ENCODE data around the gene LONRF2.

LONRF2 gene

DNA sequence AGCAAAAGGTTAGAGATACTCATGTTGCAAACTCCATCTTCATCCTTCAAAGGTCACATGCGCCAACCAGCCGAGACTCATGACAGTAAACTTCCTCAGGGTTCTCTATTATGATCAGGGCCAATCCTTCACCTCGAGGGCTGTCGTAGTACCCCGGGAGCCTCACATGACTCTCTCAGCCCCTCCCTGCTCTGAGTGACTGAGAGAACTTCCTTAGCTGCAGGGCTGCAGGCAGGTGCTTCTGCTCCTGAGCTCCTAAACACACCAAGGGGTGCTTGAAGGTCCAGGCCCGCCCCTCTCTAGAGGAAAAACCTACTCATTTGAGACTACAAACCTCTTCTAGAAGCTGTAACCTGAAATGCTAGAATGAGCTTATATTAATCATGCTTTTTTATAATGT lies 48.2 kb downstream of the LONRF2 start:
- no peak for DNase-seq

DNA sequence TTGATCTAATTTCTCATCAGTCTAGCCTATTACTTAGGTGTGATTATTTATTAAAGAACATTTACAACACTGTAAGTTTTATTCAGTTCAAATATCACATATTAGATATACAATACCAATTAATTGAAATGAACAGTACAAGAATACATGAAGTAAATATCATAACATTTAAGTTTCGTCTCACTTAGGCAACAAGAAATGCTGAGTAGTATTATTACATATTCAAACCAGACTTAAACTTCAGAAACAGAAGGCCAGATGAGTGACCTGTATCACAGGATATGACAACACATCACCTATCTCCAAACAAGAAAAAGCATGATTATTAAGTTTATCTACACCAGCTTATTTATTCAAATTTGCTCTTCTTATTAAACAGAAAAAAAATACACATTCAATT lies 48.9 kb downstream of the LONRF2 start:
- no peak for DNase-seq

DNA sequence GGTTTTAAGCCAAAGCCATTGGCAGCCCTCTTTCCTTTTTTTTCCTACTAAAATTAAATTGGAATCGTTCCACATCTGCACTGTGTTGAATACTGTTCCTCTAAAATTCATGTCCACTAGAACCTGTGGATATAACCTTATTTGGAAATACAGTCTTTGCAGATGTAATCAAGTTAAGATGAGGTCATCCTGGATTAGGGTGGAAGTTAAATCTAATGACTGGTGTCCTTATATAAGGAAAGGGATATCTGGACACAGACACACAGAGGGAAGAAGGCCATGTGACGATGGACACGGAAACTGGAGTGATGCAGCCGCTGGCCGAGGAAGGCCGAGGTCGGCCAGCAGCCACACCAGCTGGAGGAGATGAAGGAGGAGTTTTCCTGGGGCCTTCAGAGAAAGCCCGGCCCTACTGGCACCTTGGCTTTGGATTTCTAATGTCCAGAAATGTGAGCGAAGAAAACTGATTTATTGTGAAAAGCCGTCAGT lies 49.4 kb downstream of the LONRF2 start:
- DNase-seq = no peak

DNA sequence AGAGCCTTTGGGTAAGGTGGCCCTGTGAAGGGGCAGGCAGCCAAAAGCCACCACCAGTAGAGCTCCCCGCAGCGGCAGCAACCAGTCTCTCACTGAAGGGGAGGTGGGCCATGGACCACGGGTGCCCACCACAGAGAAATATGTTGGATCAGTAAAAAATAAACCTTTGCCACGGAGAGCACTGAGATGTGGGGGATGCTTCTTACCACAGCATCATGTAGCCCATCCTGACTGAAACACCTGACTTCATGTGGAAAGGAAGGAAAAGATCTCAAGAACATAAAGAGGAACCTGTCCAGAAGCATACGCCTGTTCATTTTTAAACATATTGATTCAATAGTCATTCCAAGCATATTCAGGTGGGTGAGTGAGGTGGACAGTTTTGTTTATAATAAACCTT lies 51.1 kb downstream of the LONRF2 start:
- no peak for DNase-seq

DNA sequence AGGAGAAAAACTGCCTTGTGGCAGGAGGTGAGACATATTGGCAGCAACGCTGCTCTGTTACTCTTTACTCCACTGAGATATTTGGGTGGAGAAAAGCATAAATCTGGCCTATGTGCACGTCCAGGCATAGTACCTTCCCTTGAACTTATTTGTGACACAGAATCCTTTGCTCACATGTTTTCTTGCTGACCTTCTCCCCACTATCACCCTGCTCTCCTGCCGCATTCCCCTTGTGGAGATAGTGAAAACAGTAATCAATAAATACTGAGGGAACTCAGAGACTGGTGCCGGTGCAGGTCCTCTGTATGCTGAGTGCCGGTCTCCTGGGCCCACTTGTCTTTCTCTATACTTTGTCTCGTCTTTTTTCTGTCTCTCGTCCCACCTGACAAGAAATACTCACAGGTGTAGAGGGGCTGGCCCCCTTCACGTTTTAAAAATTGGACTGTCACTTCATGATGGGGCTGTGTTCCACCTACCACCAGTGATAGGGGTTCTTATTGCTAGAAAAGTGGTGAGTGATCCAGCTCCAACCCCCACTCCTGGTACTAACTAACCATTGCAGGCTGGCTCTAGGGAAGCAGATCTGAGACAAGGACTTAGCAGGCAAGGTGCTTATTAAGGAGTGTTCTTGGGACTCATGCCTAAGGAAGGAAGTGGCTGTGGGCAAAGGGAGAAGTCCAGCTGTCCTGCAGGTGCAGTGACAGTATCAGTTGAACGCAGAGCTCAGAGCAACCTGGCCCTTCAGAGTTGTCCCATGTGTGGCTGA lies 51.7 kb downstream of the LONRF2 start:
- no peak for DNase-seq

DNA sequence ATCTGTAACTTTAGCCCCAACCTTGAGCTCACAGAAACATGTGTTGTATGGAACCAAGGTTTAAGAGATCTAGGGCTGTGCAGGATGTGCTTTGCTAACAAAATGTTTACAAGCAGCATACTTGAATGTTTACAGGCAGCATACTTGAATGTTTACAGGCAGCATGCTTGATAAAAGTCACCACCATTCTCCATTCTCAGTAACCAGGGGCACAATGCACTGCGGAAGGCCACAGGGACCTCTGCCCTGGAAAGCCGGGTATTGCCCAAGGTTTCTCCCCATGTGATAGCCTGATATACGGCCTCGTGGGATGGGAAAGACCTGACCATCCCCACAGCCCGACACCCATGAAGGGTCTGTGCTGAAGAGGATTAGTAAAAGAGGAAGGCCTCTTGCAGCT lies 52.4 kb downstream of the LONRF2 start:
- no peak for DNase-seq

DNA sequence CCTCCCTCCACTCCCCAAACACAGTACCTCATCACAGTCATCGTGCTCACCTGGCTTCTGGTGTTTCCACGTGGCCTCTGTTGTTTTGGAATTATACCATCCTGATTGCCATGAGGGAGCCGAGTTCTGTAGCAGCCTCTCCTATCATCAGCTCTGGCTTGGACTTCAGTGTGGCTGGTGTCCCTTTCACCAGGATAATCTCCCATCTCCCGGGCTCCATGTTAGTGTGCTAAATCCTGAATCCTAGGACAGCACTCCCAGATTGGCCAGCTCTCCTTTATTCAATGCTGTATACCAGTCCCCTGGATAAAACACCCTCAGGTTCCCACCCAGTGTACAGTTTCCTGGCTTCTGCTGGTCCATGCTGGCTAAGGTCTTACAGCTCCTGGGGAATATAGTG lies 53.3 kb downstream of the LONRF2 start:
- DNase-seq = no peak

DNA sequence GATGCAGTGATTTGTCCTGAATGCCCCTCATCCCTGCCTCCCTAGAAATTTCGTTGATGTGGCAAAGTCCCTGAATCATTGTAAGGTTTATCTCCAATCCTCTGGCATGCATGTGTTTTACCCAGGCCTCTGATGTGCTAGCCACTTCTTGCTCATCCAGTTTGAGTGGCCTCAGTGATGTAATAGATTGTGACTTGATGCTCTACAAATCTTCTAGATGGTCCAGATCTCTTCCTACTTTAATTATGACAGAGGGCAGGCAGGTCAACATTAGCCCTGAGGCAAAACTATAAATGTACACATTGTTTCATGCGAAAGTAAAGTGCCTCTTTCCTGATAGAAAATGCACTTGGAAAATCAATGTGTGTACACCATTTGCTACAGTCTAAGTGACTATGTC lies 54.5 kb downstream of the LONRF2 start:
- DNase-seq = no peak

DNA sequence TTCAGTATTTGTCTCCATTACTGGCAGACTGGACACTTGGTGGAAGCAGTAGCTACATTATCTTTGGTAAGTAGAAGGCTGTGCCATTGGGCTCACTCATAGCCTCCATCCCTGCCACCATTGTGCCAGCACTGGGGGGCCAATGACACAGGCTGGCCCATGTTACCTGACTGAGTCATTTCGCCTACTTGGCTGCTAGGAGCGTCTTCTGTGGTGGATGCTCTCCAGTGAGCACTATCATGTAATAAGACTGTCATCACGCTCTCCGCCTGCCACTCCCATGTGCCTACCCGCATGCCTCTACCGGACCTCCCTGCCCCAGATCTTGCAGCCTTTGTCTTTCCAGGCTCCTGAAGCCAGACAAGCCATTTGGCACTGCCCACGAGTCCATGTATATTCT lies 56.2 kb downstream of the LONRF2 start:
- no peak for DNase-seq

DNA sequence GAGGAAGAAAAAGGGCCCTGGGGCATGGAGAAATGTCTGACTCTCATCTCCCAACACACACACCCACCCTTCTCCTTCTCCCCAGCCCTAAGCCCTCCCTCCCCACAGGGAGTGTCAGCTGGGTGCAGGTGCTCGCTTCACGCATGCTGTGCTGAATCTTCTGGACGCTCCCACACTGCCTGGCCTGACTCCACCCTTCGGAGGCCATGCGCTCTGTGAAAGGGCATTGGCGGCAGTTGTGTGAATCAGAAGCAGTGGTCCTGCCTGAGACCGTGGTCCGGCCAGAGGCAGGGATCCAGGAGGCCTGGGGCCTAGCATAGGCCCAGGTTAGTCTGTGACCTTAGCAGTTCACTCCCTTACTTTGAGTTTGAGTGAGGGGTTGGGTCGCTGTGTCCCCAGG lies 57.1 kb downstream of the LONRF2 start:
- no peak for DNase-seq

DNA sequence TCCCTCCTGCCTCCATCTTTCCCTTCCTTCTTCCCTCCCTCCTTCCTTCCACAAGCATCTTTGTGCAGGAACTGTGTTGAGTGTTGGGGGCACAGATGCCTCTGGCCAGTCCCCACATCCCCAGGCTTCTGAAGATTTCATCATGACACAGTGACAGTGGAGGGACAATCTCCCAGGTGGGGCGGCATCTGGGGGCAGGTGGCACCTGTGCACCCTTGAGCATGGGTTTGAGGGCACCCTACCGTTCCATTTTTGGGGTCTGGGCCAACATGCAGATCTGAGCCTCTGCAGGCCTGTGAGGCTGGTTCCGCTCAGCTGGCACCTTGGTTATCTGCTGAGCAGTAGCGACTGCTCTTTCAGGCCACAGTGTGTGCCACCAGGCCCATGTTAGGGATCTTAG lies 57.6 kb downstream of the LONRF2 start:
- no peak for DNase-seq

DNA sequence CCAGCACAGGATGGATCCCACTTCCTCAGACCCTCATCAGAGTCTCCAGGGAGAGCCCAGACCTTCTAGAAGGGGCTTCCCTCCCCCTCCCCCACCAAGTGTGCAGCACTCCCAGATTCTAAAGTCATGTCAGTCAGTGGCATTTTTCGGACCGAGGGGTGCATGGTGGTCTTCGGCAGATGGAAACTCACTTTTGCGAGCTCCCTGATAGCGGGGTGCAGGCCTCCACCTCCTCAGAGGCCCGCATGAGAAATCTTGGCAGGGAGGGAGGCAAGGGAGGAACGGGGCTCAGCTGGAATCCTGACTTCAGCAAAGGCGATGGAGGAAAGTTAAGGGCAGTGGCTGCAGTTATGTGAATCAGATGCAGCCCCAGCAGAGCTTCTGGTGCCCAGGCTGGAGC lies 58.2 kb downstream of the LONRF2 start:
- no peak for DNase-seq

DNA sequence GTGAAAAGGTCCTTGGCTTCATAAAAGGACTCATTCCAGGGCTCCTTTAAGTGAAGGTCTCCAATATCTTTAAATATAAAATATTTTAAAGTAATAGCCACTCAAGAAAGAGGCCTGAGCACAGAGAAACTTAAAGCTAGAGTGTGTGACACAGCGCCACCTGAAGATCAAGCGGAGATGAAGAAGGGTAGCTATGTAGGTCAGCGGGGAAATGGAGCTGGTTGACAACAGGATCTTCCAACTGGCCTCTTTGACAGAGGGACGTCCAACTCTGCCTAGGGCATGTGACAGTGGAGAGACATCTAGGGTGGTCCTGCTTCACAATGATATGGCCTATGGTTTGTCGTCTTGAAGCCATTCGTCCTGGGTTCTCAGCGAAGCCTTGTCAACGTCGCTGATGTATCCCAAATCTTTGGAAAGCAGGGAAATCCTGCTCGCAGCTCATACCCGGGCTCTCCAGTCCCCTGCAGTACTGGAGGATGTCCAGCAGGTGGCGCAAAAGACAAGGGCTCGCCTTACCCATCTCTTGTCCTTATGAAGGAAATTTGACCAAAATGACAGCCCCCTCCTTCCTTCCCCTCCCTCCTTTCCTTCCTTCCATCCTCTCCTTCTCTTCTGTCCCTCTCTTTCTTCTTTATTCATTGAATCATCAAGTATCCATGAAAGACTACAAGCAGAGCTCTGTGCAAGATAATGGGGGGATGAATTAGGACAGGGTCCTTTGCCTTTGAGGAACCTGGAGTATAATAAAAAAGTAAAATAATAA lies 59.6 kb downstream of the LONRF2 start:
- peak; percentile 61 for DNase-seq

DNA sequence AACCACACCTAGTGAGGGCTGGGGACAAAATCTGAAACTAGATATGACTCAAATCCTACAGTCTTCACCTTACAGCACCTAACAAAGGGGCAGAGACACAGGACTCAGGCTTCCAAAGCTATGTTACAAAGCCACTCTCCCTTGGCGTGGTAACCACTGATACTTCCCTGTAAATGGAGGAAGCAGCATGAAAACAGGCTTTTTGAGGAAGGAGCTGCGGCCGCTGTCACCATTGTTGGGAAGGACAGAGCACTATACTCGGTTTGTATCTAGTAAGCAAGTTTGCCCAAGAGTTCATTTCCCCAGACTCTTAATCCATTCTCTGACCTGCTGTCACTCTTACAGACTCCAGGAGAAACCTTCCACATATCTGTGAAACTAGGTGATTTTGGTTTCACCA lies 60.3 kb downstream of the LONRF2 start:
- no peak for DNase-seq

DNA sequence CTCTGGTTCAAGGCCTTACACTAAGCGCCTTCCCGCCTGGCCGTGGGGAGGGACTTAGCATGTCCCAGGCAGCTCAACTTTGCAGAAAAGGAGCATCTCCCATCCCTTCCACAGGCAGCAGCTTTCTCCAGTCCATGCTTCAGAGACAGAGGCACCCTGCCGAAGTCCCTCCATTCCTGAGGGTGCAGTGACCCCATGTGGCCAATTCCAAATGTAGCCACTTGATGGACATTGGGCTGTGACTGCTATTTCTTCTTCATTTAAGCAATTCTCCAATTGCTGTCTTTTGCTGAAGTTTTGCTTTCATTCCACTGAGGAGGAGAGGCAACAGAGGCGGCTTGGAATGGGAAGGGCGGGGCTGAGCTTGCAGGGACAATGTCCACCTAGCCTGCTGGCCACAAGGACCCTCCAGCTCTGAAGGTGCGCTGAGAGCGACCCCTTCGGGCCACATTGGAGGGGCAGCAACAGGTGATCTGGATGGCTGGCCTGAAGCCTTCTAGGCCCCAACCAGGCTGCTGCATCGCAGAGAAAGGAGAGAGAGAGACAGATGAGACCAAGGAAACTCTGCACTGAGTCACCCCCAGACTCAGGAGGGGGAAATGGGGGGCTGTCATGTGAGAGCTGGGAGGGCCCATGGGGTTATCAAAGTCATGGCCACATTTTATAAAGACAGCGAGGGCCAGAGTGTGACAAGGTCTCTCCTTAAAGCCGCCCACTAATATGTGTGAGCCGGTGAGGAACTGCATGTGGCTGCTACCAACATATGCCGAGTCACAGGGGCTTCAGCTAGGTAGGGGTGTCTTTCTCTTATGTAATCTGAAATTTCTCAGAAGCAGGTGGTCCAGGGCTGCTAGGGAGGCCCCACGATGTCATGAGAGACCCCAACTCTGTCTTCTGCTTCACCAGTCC lies 61.3 kb downstream of the LONRF2 start:
- peak; percentile 39 for DNase-seq

DNA sequence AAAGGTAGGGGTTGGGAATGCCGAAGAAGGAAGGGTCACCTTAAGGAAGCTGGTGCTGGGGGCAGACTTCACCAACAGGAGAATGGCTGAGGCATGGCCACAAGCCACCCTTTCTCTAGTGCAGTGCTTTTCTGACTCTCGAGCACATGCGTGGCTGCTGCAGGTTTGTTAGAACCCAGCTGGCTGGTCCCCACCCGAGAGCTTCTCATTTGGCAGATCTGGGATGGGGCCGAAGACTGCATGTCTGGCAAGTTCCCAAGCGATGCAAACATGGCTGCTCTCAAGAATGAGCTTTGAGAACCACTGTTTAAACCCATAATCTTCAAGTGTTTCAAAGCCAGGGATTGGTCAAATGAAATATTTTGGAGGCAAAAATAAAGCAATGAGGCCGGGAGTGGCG lies 63.2 kb downstream of the LONRF2 start:
- no peak for DNase-seq

DNA sequence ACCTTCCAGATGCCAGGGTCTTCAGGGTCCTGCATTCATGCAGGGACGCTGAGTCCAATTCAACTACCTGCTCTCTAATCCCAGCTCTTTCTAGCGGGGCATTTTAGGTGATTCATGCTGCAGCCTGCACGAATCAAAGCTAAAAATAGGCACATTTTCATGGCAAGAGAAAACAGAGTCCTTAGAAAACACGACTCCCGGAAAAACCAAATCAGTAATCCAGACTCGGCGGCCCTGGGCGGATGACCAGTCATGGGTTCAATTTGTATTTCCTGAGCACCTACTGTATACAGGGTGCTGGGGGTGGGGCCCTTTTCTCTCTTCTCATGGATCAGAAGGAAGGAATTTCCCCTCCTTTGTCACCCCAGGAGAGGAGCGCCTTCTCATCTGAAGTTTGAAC lies 64.4 kb downstream of the LONRF2 start:
- no peak for DNase-seq

DNA sequence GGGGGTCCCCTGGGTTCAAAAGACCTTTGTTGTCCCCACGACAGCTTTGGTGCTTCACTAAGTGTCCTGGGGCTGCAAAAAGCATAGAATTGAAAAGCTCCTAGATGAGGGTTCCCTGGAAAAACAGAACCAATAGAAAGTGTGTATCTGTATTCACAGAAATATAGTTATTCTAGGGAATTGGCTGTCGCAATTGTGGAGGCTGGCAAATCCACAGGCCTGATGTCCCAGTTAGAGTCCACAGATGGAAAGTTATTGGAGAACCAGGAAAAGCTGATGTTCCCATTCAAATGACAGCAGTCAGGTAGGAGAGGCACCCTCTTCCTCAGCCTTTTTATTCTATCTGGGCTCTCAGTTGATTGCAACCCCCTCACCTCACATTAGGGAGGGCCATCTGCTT lies 65.5 kb downstream of the LONRF2 start:
- DNase-seq = no peak

DNA sequence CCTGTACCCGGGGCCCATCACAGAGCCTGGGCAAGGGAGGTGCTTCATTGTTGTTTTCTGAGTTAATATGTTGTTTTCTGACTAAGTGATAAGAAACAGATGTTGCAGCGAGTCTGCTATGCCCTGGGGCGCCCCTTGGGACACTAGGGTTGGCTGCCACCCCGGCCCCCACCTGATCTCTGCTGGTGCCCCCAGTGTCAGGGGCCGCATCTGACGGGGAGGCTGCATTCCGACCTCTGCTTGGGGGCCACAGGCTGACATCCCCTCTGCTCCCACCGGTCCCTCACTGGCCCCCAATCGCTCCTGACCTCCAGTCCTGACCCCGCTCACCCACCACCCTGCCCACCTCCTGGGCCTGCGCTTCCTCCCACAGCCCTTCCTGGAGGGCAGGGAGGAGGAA lies 65.9 kb downstream of the LONRF2 start:
- no peak for DNase-seq

DNA sequence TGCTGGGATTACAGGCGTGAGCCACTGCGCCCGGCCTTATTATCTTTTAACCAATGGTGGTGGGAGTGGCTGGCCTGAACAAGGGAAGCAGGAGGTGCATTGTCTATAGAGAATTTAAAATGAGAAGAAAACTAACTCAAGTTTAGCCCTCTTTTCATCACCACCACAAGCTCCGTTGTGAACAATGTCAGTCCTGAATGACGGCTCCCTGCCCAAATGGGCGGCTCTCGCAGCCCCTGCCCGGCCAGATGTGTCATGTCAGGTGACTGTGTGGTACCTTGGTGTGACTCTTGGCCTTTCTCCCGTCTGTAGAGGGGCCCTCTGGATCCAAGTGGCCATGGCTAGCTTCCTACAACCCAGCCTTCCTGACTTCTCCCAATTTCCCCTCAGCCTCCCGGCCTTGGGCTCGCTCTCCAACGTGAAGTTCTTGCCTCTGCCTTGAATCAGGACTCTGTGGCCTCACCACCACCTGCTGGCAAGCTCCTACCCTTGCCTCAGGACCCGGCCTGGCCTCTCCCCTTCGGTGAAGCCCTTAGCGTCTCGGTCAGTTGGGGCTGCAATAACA lies 67.6 kb downstream of the LONRF2 start:
- no peak for DNase-seq

DNA sequence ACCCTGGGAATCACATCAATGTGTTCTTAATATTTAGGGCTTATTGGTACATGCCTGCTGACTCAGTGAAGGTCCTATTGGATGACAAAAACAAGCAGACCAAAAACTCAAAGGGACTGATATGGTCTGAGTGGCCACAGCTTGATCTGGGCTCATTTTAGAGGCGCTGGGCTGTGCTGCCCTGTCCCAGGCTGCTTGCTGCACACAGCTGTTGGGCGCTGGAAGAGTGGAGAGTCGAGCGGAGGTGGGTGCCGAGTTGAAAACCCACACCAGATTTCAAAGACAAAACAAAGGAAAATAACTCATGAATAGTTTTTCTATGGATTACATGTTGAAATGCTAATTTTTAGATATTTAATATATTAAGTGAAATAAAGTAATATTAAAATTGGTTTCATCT lies 68.5 kb downstream of the LONRF2 start:
- no peak for DNase-seq

DNA sequence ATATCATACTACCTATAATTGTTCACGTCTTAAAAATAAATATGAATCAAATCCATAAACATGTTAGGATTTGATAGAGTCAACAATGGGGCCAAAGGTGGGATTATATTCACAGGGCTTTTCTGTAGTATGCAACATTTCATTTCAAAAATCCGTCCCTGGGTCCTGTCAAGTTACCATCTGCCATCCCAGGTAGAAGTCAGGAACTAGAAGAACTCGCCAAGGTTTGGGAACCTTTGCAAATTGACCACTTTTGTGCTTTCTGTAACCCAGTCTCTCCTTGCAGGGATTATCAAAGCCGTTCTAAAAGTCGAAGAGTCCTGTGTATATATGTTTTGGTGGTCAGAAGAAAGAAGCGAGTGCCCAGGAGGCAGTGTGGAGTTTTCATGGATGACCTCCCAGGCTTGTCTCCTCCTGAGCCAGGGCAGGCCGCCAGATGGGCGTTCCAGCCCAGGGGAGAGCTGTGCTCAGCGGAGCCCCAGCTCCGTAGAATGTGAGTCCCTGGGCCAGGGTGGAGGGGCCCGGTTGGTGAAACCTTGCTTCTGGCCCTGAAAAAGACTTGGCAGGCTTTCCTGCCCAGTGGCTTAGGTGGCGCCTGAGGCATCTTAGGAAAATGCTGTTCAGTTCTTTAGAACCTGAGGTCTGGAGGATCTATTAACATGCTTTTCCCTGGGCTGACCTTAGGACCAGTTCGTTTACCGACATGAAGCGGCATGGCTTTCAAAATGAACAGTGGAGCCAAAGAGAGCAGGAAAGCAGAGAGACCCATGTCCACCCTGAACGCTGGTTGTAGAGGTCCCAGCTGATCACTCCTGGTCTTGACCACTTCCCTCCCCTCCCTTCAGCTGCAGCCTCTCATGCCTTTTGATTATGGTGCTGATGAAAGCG lies 69.2 kb downstream of the LONRF2 start:
- DNase-seq = no peak
